HEK293 (cell line): ENCODE results near the gene IBSP.

ENCODE experiments used
- CTCF ChIP-seq: fragments of 450-650 bp; formaldehyde crosslinking; IDR thresholded peaks from 2 replicates; pipeline ENCODE4 v1.5.1; 2016; ENCODE audit warnings: missing biosample characterization, missing genetic modification characterization
- GLI4 ChIP-seq: fragments of 450-650 bp; formaldehyde crosslinking; IDR thresholded peaks from 2 replicates; pipeline ENCODE4 v1.5.1; 2016; ENCODE audit warnings: missing biosample characterization, missing genetic modification characterization
- SETDB1 ChIP-seq: IDR thresholded peaks from one replicate; pipeline ENCODE4 v1.6.1; 2017; ENCODE audit warnings: mild to moderate bottlenecking, low read length, moderate library complexity, mixed read lengths; ENCODE audit not compliant: insufficient read length
- TCF7L2 ChIP-seq: IDR thresholded peaks from 2 replicates; pipeline ENCODE4 v1.6.1; 2011; ENCODE audit warnings: low read depth, mild to moderate bottlenecking, inconsistent platforms, low read length, moderate library complexity, borderline replicate concordance
- ZBTB26 ChIP-seq: fragments of 450-650 bp; formaldehyde crosslinking; optimal IDR thresholded peaks from 2 replicates; pipeline ENCODE3; 2016; ENCODE audit warnings: missing biosample characterization, mild to moderate bottlenecking, missing genetic modification characterization
- ZBTB7A ChIP-seq: fragments of 450-650 bp; formaldehyde crosslinking; IDR thresholded peaks from 2 replicates; pipeline ENCODE4 v1.5.1; 2016; ENCODE audit warnings: low read depth, missing biosample characterization, missing genetic modification characterization
- ZNF114 ChIP-seq: fragments of 450-650 bp; formaldehyde crosslinking; IDR thresholded peaks from 2 replicates; pipeline ENCODE4 v1.5.0; 2017; ENCODE audit warnings: missing biosample characterization, missing genetic modification characterization
- ZNF175 ChIP-seq: fragments of 450-650 bp; formaldehyde crosslinking; IDR thresholded peaks from 2 replicates; pipeline ENCODE4 v1.5.1; 2016; ENCODE audit warnings: missing biosample characterization, missing genetic modification characterization
- ZNF18 ChIP-seq: fragments of 450-650 bp; formaldehyde crosslinking; IDR thresholded peaks from 2 replicates; pipeline ENCODE4 v1.5.1; 2016; ENCODE audit warnings: missing biosample characterization, missing genetic modification characterization
- ZNF2 ChIP-seq: fragments of 450-650 bp; formaldehyde crosslinking; IDR thresholded peaks from 2 replicates; pipeline ENCODE4 v1.5.1; 2016; ENCODE audit warnings: missing biosample characterization, missing genetic modification characterization
- ZNF302 ChIP-seq: fragments of 450-650 bp; formaldehyde crosslinking; IDR thresholded peaks from 2 replicates; pipeline ENCODE4 v1.5.1; 2016; ENCODE audit warnings: missing biosample characterization, missing genetic modification characterization, low read depth
- ZNF473 ChIP-seq: fragments of 450-650 bp; formaldehyde crosslinking; IDR thresholded peaks from 2 replicates; pipeline ENCODE4 v1.5.1; 2017; ENCODE audit warnings: missing biosample characterization, missing genetic modification characterization
- ZNF585B ChIP-seq: fragments of 450-650 bp; formaldehyde crosslinking; IDR thresholded peaks from 2 replicates; pipeline ENCODE4 v1.5.1; 2016; ENCODE audit warnings: missing biosample characterization, missing genetic modification characterization
- ZNF843 ChIP-seq: fragments of 450-650 bp; formaldehyde crosslinking; IDR thresholded peaks from 2 replicates; pipeline ENCODE4 v1.5.1; 2016; ENCODE audit warnings: missing biosample characterization, missing genetic modification characterization

- TF ChIP-seq ZNF18 (tag by site-specific recombination) (no peak), ZNF585B (tag by site-specific recombination) (no peak), ZNF843 (tag by site-specific recombination) (no peak), ZNF2 (tag by site-specific recombination) (no peak), ZNF473 (tag by site-specific recombination) (no peak), ZBTB26 (tag by site-specific recombination) (no peak), CTCF (no peak), ZNF175 (tag by site-specific recombination) (no peak), TCF7L2 (no peak), ZBTB7A (tag by site-specific recombination) (no peak), ZNF114 (tag by site-specific recombination) (no peak), GLI4 (tag by site-specific recombination) (no peak), ZNF302 (tag by site-specific recombination) (no peak), SETDB1 (no peak)
Measured at GRCh38 chr4:87839592-87839946, 40.2 kb downstream of the IBSP start.
